Left ventricle myocardium inferior (tissue), 1 donor: ENCODE results near the gene C1orf116. TPM values are rescaled to one million over a fixed set of nuclear protein-coding genes. Genes with fewer than 3 reads are reported as not detected.

Experiments used
- DNase-seq: peaks from one replicate; pipeline ENCODE4 v3.0.0-alpha.2; 2020
- H3K27ac ChIP-seq: fragments of 200-600 bp; replicated peaks from 2 replicates; pipeline ENCODE4 v1.8.0; 2021
- H3K27me3 ChIP-seq: fragments of 200-600 bp; 2 replicates; pipeline ENCODE4 v1.8.0; 2021; ENCODE audit warnings: low read depth
- H3K36me3 ChIP-seq: fragments of 200-600 bp; 2 replicates; pipeline ENCODE4 v1.8.0; 2021
- H3K4me1 ChIP-seq: fragments of 200-600 bp; 2 replicates; pipeline ENCODE4 v1.8.0; 2021
- H3K4me3 ChIP-seq: fragments of 200-600 bp; 2 replicates; pipeline ENCODE4 v1.8.0; 2021; ENCODE audit warnings: mild to moderate bottlenecking, moderate library complexity
- H3K9me3 ChIP-seq: fragments of 200-600 bp; replicated peaks from 2 replicates; pipeline ENCODE4 v1.8.0; 2021
- intact Hi-C: fragments of 100-400 bp; cut with micrococcal nuclease; formaldehyde crosslinking; loops from one replicate; pipeline ENCODE4 v1.11.0; 2022
- total RNA-seq: library from RNA; stranded (reverse); fragmentation: NEBNext Ultra II Directional; extraction: Animal tissue kit (Norgen Biotek cat#: 25700); gene quantifications from one replicate; pipeline ENCODE4 v1.2.1, GENCODE V29; 2021
- TF ChIP-seq, protein P1 (sequence below): fragments of 200-600 bp; IDR thresholded peaks from 2 replicates; pipeline ENCODE4 v1.8.0; 2021; ENCODE audit warnings: antibody characterized with exemption, mild to moderate bottlenecking, borderline replicate concordance
- donor health status: DM: no; HTN: yes; CAD: no; lungs with severe emphysema.

The C1orf116 gene
- total RNA-seq, 1 donor from 2014 or later = 0.74 TPM

DNA sequence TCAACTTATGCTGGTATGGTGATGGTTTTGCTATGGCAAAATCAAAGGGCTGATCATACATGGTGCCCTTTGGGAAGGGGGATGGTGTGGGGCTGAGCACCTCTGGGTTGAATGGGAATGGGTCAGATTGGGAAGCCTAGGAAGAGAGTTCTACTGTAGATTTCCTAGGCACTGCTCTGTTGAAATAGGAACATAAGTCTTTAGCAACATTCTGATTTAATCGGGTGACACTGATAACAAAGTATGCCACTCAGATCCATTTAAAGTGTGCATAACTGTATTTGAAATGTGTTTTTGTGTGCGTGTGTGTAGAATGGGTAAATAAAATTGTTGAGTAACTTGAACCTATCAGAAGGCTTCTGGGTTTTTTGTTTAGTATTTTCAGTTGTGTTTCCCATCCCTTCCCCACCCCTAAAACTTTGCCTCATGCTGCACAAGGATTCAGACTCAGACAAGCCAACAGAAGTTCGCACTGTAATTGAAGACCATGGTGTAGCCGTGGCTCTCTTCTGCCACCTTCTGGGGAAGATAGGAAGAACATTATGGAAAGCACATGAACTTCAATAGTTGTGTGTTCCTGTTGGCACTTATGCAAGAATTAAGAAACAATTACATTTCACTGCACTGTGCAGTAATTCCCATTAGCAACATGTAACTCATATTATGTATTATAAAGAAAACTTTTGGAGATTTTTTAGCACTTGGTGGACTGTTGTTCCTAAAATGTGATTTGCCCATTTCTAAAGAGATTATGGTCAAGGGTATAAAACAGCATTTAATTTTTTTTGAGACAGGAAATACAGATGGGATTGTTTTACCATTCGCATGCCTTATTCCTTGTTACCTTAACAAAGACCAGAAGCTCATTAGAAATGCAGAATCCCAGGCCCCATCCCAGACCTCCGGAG is 45.2 kb upstream of the C1orf116 start:
- intact Hi-C loops = no loop called here
- H3K4me1 ChIP-seq = peaks cover 62% of the 10 kb centered on the region

DNA sequence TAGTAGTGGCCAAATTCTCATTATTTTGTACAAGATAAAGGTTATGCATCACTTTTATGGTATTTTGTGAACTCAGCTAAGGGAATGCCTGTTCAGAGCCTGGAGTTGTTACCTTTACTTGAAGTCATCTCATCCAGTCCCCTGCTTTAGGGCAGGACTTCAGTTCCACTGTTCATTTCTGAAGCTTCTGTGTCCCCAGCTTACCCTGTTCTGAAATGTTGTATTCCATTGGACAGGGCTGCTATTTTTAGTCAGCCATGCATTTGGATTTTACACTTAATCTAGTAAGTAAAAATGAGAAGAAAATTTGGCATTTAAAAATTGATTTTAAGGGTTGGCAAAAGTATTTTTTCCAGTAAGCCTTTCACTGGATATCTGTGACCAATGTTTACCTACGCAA is 44.5 kb upstream of the C1orf116 start:
- Histone ChIP-seq H3K27me3 (no peaks in the 10 kb centered on the region), H3K27ac (peak overlapping the region; percentile 55), H3K4me1 (peaks cover 69% of the 10 kb centered on the region), H3K36me3 (peaks cover 55% of the 10 kb centered on the region), H3K4me3 (peak overlapping the region; percentile 5), H3K9me3 (no peaks in the 10 kb centered on the region)
- TF ChIP-seq, protein P1, sequence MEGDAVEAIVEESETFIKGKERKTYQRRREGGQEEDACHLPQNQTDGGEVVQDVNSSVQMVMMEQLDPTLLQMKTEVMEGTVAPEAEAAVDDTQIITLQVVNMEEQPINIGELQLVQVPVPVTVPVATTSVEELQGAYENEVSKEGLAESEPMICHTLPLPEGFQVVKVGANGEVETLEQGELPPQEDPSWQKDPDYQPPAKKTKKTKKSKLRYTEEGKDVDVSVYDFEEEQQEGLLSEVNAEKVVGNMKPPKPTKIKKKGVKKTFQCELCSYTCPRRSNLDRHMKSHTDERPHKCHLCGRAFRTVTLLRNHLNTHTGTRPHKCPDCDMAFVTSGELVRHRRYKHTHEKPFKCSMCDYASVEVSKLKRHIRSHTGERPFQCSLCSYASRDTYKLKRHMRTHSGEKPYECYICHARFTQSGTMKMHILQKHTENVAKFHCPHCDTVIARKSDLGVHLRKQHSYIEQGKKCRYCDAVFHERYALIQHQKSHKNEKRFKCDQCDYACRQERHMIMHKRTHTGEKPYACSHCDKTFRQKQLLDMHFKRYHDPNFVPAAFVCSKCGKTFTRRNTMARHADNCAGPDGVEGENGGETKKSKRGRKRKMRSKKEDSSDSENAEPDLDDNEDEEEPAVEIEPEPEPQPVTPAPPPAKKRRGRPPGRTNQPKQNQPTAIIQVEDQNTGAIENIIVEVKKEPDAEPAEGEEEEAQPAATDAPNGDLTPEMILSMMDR = no peak
- intact Hi-C loops = no loop called here
- no peak for DNase-seq

More for the DNA sequence above, 45.2 kb upstream of the C1orf116 start:
- H3K9me3 ChIP-seq = no peaks in the 10 kb centered on the region
- H3K27me3 ChIP-seq = no peaks in the 10 kb centered on the region
- H3K27ac ChIP-seq = peak overlapping the region; percentile 55
- no peak for DNase-seq
- peaks cover 47% of the 10 kb centered on the region for H3K36me3 ChIP-seq
- TF ChIP-seq, protein P1 = peak; percentile 94
- peak overlapping the region; percentile 5 for H3K4me3 ChIP-seq

- no peak for DNase-seq
- Histone ChIP-seq H3K27me3 (no peaks in the 10 kb centered on the region), H3K36me3 (peaks cover 61% of the 10 kb centered on the region), H3K4me1 (peaks cover 75% of the 10 kb centered on the region), H3K27ac (peak overlapping the region; percentile 55), H3K9me3 (no peaks in the 10 kb centered on the region), H3K4me3 (peak overlapping the region; percentile 5)
- intact Hi-C loops = no loop called here
- TF ChIP-seq, protein P1 = no peak
These were observed 43.8 kb upstream of the C1orf116 start for GRCh38 chr1:207076181-207076955.

- TF ChIP-seq, protein P1 = no peak
- Histone ChIP-seq H3K36me3 (peaks cover 70% of the 10 kb centered on the region), H3K27me3 (no peaks in the 10 kb centered on the region), H3K9me3 (no peaks in the 10 kb centered on the region), H3K4me3 (peak overlapping the region; percentile 1), H3K27ac (peak overlapping the region; percentile 82), H3K4me1 (peaks cover 97% of the 10 kb centered on the region)
- DNase-seq = no peak
- intact Hi-C loops = no loop called here
These were observed 41.6 kb upstream of the C1orf116 start for GRCh38 chr1:207073906-207074820.

GRCh38 chr1:207072233-207072632 is 39.7 kb upstream of the C1orf116 start:
- no peak overlapping the region for H3K4me3 ChIP-seq
- TF ChIP-seq, protein P1 = no peak
- peaks cover 96% of the 10 kb centered on the region for H3K4me1 ChIP-seq
- intact Hi-C loops = no loop called here
- peak overlapping the region; percentile 82 for H3K27ac ChIP-seq
- H3K27me3 ChIP-seq = no peaks in the 10 kb centered on the region
- H3K9me3 ChIP-seq = no peaks in the 10 kb centered on the region
- H3K36me3 ChIP-seq = peaks cover 77% of the 10 kb centered on the region
- DNase-seq = no peak
